Endothelial cell of umbilical vein (primary cell): Measurements from ENCODE around the gene SELPLG. TPM values are rescaled to one million over a fixed set of nuclear protein-coding genes. Genes with fewer than 3 reads are reported as not detected.

Experiments
- BruUV-seq: library from RNA; stranded (reverse); fragments of 400-500 nt; replicated peaks from 2 replicates; lab custom pipeline; 2021; lab: Mats Ljungman, UMichigan
- CTCF ChIA-PET: fragments of 300-600, 350-600 bp; sonication (Branson Sonifier 250); formaldehyde crosslinking; loops from one replicate; lab custom pipeline; 2021; ENCODE audit warnings: antibody characterized with exemption, inconsistent platforms; lab: Charles Lee
- POLR2A ChIA-PET: fragments of 300-600, 350-600 bp; sonication (Branson Sonifier 250); formaldehyde crosslinking; loops from one replicate; lab custom pipeline; 2021; ENCODE audit warnings: antibody characterized with exemption, inconsistent platforms; lab: Charles Lee
- DNase-seq: peaks from one replicate; pipeline ENCODE4 v3.0.0-alpha.2; 2011; ENCODE audit warnings: low read depth, low spot score
- FAIRE-seq: peaks from 2 replicates; lab custom pipeline; 2011; peaks lifted over from hg19 to GRCh38; lab: Jason Lieb, UNC
- H2AFZ ChIP-seq: 2 replicates; pipeline ENCODE4 v1.6.0; 2012; ENCODE audit warnings: low read depth, low read length, control low read depth, inconsistent platforms
- H3K27ac ChIP-seq: 2 replicates; pipeline ENCODE4 v1.5.1; 2011; ENCODE audit warnings: low read depth, mild to moderate bottlenecking, control low read depth, low read length, moderate library complexity; ENCODE audit not compliant: insufficient read depth
- H3K27me3 ChIP-seq, 2 experiments: 2 replicates each; pipeline versions ENCODE4 v1.6.0 to v1.6.1; 2011; ENCODE audit warnings: low read length in 2 of 2, mixed read lengths in 1 of 2; ENCODE audit not compliant: control insufficient read depth in 2 of 2, insufficient read depth in 2 of 2
- H3K36me3 ChIP-seq, 2 experiments: 2 replicates in 1 of 2; 3 replicates in 1 of 2; pipeline ENCODE4 v1.5.1; 2011; ENCODE audit warnings: low read length in 2 of 2, mild to moderate bottlenecking in 1 of 2, moderate library complexity in 1 of 2; ENCODE audit not compliant: control insufficient read depth in 2 of 2, insufficient read depth in 2 of 2; ENCODE audit errors: extremely low read depth in 1 of 2
- H3K4me1 ChIP-seq: 3 replicates; pipeline ENCODE4 v1.5.1; 2011; ENCODE audit warnings: mild to moderate bottlenecking, low read length; ENCODE audit not compliant: control insufficient read depth, insufficient read depth; ENCODE audit errors: extremely low read depth
- H3K4me2 ChIP-seq: 2 replicates; pipeline ENCODE4 v1.6.1; 2011; ENCODE audit warnings: low read length, control low read depth, mixed read lengths; ENCODE audit not compliant: insufficient read depth
- H3K4me3 ChIP-seq, 3 experiments: fragments of 200-600 bp in 1 of 3; sonication (generic), shearing (Covaris generic) in 1 of 3; replicated peaks in 1 of 3; 2 replicates each; pipeline ENCODE4 v1.5.1; 2011 to 2016; ENCODE audit warnings: control low read depth in 3 of 3, low read length in 3 of 3, mild to moderate bottlenecking in 2 of 3, inconsistent platforms in 1 of 3, low read depth in 1 of 3, moderate library complexity in 1 of 3; ENCODE audit not compliant: insufficient read depth in 1 of 3
- H3K79me2 ChIP-seq: 2 replicates; pipeline ENCODE4 v1.6.0; 2012; ENCODE audit warnings: low read length, inconsistent platforms; ENCODE audit not compliant: control insufficient read depth, insufficient read depth
- H3K9ac ChIP-seq: replicated peaks from 2 replicates; pipeline ENCODE3; 2011; ENCODE audit warnings: low read length, control low read depth; ENCODE audit not compliant: insufficient read depth; ENCODE audit errors: extremely low read depth
- H3K9me1 ChIP-seq: replicated peaks from 3 replicates; pipeline ENCODE4 v1.6.0; 2011; ENCODE audit warnings: mild to moderate bottlenecking, low read length; ENCODE audit not compliant: control insufficient read depth, insufficient read depth; ENCODE audit errors: extremely low read depth
- H3K9me3 ChIP-seq: replicated peaks from 2 replicates; pipeline ENCODE4 v1.5.1; 2012; ENCODE audit warnings: low read length, inconsistent platforms; ENCODE audit not compliant: control insufficient read depth, insufficient read depth
- H4K20me1 ChIP-seq: replicated peaks from 2 replicates; pipeline ENCODE3; 2011; ENCODE audit warnings: mild to moderate bottlenecking, low read length; ENCODE audit not compliant: control insufficient read depth, insufficient read depth; ENCODE audit errors: extremely low read depth
- CTCF ChIP-seq, 2 donors: IDR thresholded peaks; 1 replicate in 1 of 2; 2 replicates in 1 of 2; pipeline ENCODE4 v1.5.1; 2011; ENCODE audit warnings: low read length in 2 of 2, mild to moderate bottlenecking in 2 of 2, moderate library complexity in 2 of 2, control low read depth in 1 of 2, inconsistent platforms in 1 of 2, low read depth in 1 of 2; ENCODE audit not compliant: insufficient read depth in 1 of 2; ENCODE audit errors: extremely low read depth in 1 of 2
- EZH2 ChIP-seq: IDR thresholded peaks from 2 replicates; pipeline ENCODE4 v1.6.1; 2012; ENCODE audit warnings: borderline replicate concordance, low read depth, mild to moderate bottlenecking, moderate library complexity, low read length, inconsistent platforms; ENCODE audit not compliant: severe bottlenecking
- FOS ChIP-seq: IDR thresholded peaks from 2 replicates; pipeline ENCODE4 v1.6.1; 2011; ENCODE audit warnings: mild to moderate bottlenecking, low read length, moderate library complexity, borderline replicate concordance; ENCODE audit not compliant: insufficient read depth
- GATA2 ChIP-seq: IDR thresholded peaks from 2 replicates; pipeline ENCODE4 v1.7.0; 2011; ENCODE audit warnings: low read depth, mild to moderate bottlenecking, moderate library complexity, mixed read lengths, low read length; ENCODE audit not compliant: insufficient read length, insufficient read depth
- JUN ChIP-seq: IDR thresholded peaks from 2 replicates; pipeline ENCODE4 v1.6.1; 2011; ENCODE audit warnings: borderline replicate concordance, low read depth; ENCODE audit not compliant: insufficient read length, insufficient read depth
- MYC ChIP-seq: IDR thresholded peaks from one replicate; pipeline ENCODE4 v1.6.1; 2011; ENCODE audit warnings: mild to moderate bottlenecking, low read depth, low read length
- POLR2A ChIP-seq: IDR thresholded peaks from 2 replicates; pipeline ENCODE4 v1.6.1; 2012; ENCODE audit warnings: low read depth, mild to moderate bottlenecking, control low read depth, low read length
- POLR2AphosphoS5 ChIP-seq: IDR thresholded peaks from 2 replicates; pipeline ENCODE4 v1.6.1; 2012; ENCODE audit warnings: low read depth, mild to moderate bottlenecking, control low read depth, low read length, moderate library complexity; ENCODE audit not compliant: insufficient read depth
- dilution Hi-C: fragments of 300-500 bp; cut with MboI; formaldehyde crosslinking; loops from one replicate; pipeline ENCODE4 v1.15.0; 2019; ENCODE audit warnings: low sequenced_read_pairs; ENCODE audit not compliant: extremely low pct_ligation_motif_present
- intact Hi-C: fragments of 100-400 bp; cut with micrococcal nuclease; formaldehyde crosslinking; loops from one replicate; pipeline ENCODE4 v1.10.0; 2022
- polyA plus RNA-seq, 4 experiments: library from polyadenylated mRNA; depleted of rRNA in 3 of 4; stranded (reverse) in 3 of 4; unstranded in 1 of 4; fragments of >200 nt; gene quantifications; 2 replicates each; pipeline versions ENCODE4 v1.2.1 to v1.2.3, GENCODE V29; 2011 to 2012; ENCODE audit warnings: missing spikeins in 1 of 4
- total RNA-seq: library from RNA; stranded (reverse); gene quantifications from 2 replicates; pipeline ENCODE4 v1.2.3, GENCODE V29; 2021
- TF ChIP-seq, protein P1 (sequence below): IDR thresholded peaks from 2 replicates; pipeline ENCODE4 v1.6.1; 2011; ENCODE audit not compliant: insufficient read depth, insufficient read length

The SELPLG gene
- total and polyA plus RNA-seq, 2 donors (not counting 3 experiments of a cell fraction or from before 2014, with no cell fraction given) = 1.0 to 1.2 TPM

- FAIRE-seq = no peak
- dilution Hi-C loops = no loop called here
- Histone ChIP-seq H3K4me3 (no peak overlapping the region), H3K9me1 (no peaks in the 10 kb centered on the region), H3K36me3 (peaks cover 2 to 17% of the 10 kb centered on the region in 2 experiments), H2AFZ (no peak overlapping the region), H3K4me1 (peaks cover 7% of the 10 kb centered on the region), H3K27me3 (no peaks in the 10 kb centered on the region), H3K9me3 (no peaks in the 10 kb centered on the region), H3K27ac (no peak overlapping the region), H4K20me1 (no peaks in the 10 kb centered on the region), H3K9ac (no peak overlapping the region), H3K79me2 (peaks cover 68% of the 10 kb centered on the region), H3K4me2 (no peak overlapping the region)
- no TSS peak for BruUV-seq
- no peak for DNase-seq
- TF ChIP-seq FOS (no peak), JUN (no peak), GATA2 (no peak), EZH2 (no peak), CTCF (IDR thresholded peaks at IDR 0.05; ENCODE audit: extremely low read depth in 1 of 2, insufficient read depth in 1 of 2, low read depth in 1 of 2, low read length in 2 of 2) (no peak), POLR2A (no peak), MYC (no peak), POLR2AphosphoS5 (no peak)
- TF ChIP-seq, protein P1, sequence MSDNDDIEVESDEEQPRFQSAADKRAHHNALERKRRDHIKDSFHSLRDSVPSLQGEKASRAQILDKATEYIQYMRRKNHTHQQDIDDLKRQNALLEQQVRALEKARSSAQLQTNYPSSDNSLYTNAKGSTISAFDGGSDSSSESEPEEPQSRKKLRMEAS = no peak
- CTCF ChIA-PET = interaction anchor here (1.0 kb wide), 1 partner anchor 37 kb away, joined by 3 read pairs; no protein-coding TSS in a partner anchor
- intact Hi-C loops = no loop called here
- POLR2A ChIA-PET = no interaction called here
These were observed 43.0 kb upstream of the SELPLG start for GRCh38 chr12:108676707-108677106.
